Measurements from ENCODE around the gene CHD9. TPM values are rescaled to one million over a fixed set of nuclear protein-coding genes. Genes with fewer than 3 reads are reported as not detected.

Gene CHD9
- polyA plus RNA-seq, 2 donors: 9.2 to 11.1 TPM

DNA sequence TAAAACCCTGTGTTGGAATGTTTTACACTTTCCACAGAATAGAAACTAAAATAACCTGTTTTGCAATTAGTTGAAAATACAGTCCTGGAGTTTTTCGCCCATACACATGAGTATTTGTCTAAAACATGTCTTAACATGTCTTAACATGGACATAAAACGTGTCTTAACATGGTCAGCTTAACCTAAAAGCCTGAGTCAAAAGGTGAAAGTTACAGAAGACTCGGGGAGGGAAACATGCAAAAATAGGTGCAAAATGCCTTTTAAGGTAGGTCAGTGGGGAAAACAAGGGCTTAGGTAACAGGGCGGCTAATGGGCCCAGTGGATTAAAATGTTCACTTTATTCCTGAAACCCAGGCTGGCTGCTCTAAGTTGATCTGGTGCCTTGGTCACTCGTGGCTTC lies 323.3 kb downstream of the CHD9 start:
- Histone ChIP-seq H3K4me3 (ENCODE audit: low read depth in 1 of 2, low read length in 2 of 2) (no peak overlapping the region), H3K27me3 (ENCODE audit: control insufficient read depth in 1 of 2, insufficient read depth in 2 of 2, low read length in 2 of 2) (no peaks in the 10 kb centered on the region), H3K9me3 (ENCODE audit: control insufficient read depth in 2 of 2, insufficient read depth in 1 of 2, low read depth in 1 of 2, low read length in 1 of 2) (no peaks in the 10 kb centered on the region), H3K36me3 (ENCODE audit: control insufficient read depth in 2 of 2, insufficient read depth in 2 of 2, low read length in 1 of 2) (no peaks in the 10 kb centered on the region), H3K27ac (ENCODE audit: low read depth in 2 of 2, low read length in 1 of 2) (peak overlapping the region; percentile 49 to 63), H3K4me1 (ENCODE audit: control insufficient read depth in 2 of 2, insufficient read depth in 2 of 2, low read length in 1 of 2) (peaks cover 0 to 4% of the 10 kb centered on the region in 2 donors)
- WGBS, 2 donors: 41 to 42% methylated on average over 5 of the region's 5 CpGs

Other genes starting within 250 kb of the CHD9 start
- 1 to 10 TPM; 3.4 to 9.4 TPM for gene CHD9NB, start 2.1 kb upstream of the CHD9 start, polyA plus RNA-seq